ENCODE measurements around the gene CFAP221. TPM values are rescaled to one million over a fixed set of nuclear protein-coding genes. Genes with fewer than 3 reads are reported as not detected.

Gene CFAP221
- total RNA-seq, 3 donors from 2014 or later, result 0.98 to 3.5 TPM; not detected in 1

- peaks cover 0 to 46% of the 10 kb centered on the region in 2 donors for H3K27me3 ChIP-seq
- H3K4me1 ChIP-seq, result no peaks in the 10 kb centered on the region
- no peaks in the 10 kb centered on the region for H3K36me3 ChIP-seq
- no peaks in the 10 kb centered on the region for H3K9me3 ChIP-seq
- no peak within 1 kb of the TSS for H3K4me3 ChIP-seq
- H3K27ac ChIP-seq, result no peak within 1 kb of the TSS
- no peak for DNase-seq (ENCODE audit: low spot score in 2 of 2)
- intact Hi-C loops (cut with DNase I; ENCODE audit: low total_unique reads), result no loop called here
- TF ChIP-seq CTCF (IDR thresholded peaks at IDR 0.05) (no peak), POLR2AphosphoS5 (IDR thresholded peaks at IDR 0.05) (no peak), POLR2A (IDR thresholded peaks at IDR 0.05) (no peak)
These were observed 20.1 kb upstream of the CFAP221 start, which contains the start of gene SCTR for GRCh38 chr2:119523952-119524694. TSS of gene SCTR (minus strand) at chr2:119524483. CDS start at chr2:119524226, 257 bp downstream.

DNA sequence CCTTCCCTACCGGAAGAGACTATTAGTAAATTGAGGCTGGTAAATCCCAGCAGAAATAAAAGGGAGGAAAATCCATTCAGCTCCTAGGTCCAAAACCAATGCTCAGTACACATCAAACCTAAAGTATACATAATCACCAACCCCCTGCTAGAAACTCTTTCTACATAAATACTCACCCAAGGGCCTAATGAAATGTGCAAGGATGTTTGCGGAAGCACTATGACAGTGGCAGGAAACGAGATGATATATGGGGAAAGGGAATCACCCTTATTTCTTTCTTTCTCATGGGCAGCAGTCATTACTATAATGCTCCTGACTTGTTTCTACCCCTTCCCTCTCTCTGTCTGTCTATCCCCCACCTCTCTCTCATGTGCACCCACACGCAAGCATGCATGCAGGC lies 18.6 kb upstream of the CFAP221 start:
- no peaks in the 10 kb centered on the region for H3K36me3 ChIP-seq
- intact Hi-C loops (cut with DNase I; ENCODE audit: low total_unique reads), result no loop called here
- H3K9me3 ChIP-seq, result no peaks in the 10 kb centered on the region
- peaks cover 0 to 46% of the 10 kb centered on the region in 2 donors for H3K27me3 ChIP-seq
- no peak overlapping the region for H3K27ac ChIP-seq
- no peaks in the 10 kb centered on the region for H3K4me1 ChIP-seq
- no peak for DNase-seq (ENCODE audit: low spot score in 2 of 2)
- no peak overlapping the region for H3K4me3 ChIP-seq
- TF ChIP-seq POLR2AphosphoS5 (IDR thresholded peaks at IDR 0.05) (no peak), POLR2A (IDR thresholded peaks at IDR 0.05) (no peak), CTCF (IDR thresholded peaks at IDR 0.05) (no peak)

GRCh38 chr2:119527999-119528398 lies 16.2 kb upstream of the CFAP221 start:
- intact Hi-C loops (cut with DNase I; ENCODE audit: low total_unique reads), result no loop called here
- no peak for TF ChIP-seq CTCF (IDR thresholded peaks at IDR 0.05)
- TF ChIP-seq POLR2AphosphoS5 (IDR thresholded peaks at IDR 0.05), result no peak
- no peak for TF ChIP-seq POLR2A (IDR thresholded peaks at IDR 0.05)
- Histone ChIP-seq H3K9me3 (peaks cover 2 to 14% of the 10 kb centered on the region in 2 donors), H3K27ac (no peak overlapping the region), H3K36me3 (no peaks in the 10 kb centered on the region), H3K27me3 (peaks cover 0 to 31% of the 10 kb centered on the region in 2 donors), H3K4me1 (no peaks in the 10 kb centered on the region), H3K4me3 (no peak overlapping the region)
- no peak for DNase-seq (ENCODE audit: low spot score in 2 of 2)

- Histone ChIP-seq H3K27ac (no peak overlapping the region), H3K4me1 (no peaks in the 10 kb centered on the region), H3K9me3 (peaks cover 12 to 38% of the 10 kb centered on the region in 2 donors), H3K27me3 (no peaks in the 10 kb centered on the region), H3K36me3 (no peaks in the 10 kb centered on the region), H3K4me3 (no peak overlapping the region)
- TF ChIP-seq CTCF (IDR thresholded peaks at IDR 0.05), result no peak
- TF ChIP-seq POLR2AphosphoS5 (IDR thresholded peaks at IDR 0.05), result no peak
- TF ChIP-seq POLR2A (IDR thresholded peaks at IDR 0.05), result no peak
- intact Hi-C loops (cut with DNase I; ENCODE audit: low total_unique reads), result no loop called here
- no peak for DNase-seq (ENCODE audit: low spot score in 2 of 2)
These were observed 13.0 kb upstream of the CFAP221 start for GRCh38 chr2:119531292-119531691.

DNA sequence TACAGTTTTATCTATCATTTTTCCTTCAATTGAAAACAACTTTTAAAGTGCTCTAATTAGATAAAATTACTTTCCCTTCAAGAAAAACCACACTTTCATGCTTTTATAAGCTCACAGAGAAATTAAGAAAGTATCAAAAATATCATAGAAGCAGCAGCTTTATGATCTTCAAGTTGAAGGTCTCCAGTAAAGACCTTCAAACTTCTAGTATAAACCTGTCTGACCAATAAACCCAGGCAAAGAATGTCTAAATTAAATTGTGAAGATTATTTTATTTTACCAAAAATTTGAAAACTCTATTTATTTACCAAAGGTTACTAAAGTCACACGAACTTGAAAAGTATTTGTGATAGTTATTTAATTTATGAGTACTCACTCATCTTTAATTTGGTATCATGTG lies 10.7 kb upstream of the CFAP221 start:
- Histone ChIP-seq H3K9me3 (peaks cover 12 to 38% of the 10 kb centered on the region in 2 donors), H3K4me1 (no peaks in the 10 kb centered on the region), H3K36me3 (no peaks in the 10 kb centered on the region), H3K4me3 (no peak overlapping the region), H3K27me3 (no peaks in the 10 kb centered on the region), H3K27ac (no peak overlapping the region)
- no peak for DNase-seq (ENCODE audit: low spot score in 2 of 2)
- TF ChIP-seq POLR2AphosphoS5 (IDR thresholded peaks at IDR 0.05), result no peak
- no peak for TF ChIP-seq POLR2A (IDR thresholded peaks at IDR 0.05)
- no peak for TF ChIP-seq CTCF (IDR thresholded peaks at IDR 0.05)
- intact Hi-C loops (cut with DNase I; ENCODE audit: low total_unique reads), result no loop called here
